Activated CD8-positive, alpha-beta T cell treated with anti-CD3 and anti-CD28 coated beads for 36 hours (primary cell): ENCODE data around the gene PPIL6. TPM values are rescaled to one million over a fixed set of nuclear protein-coding genes. Genes with fewer than 3 reads are reported as not detected.

Source experiments
- ATAC-seq: fragments of 200-7000 bp; cut with Tn5 transposase; one replicate; pipeline ENCODE4 v1.10.0; 2021; ENCODE audit warnings: mild to moderate bottlenecking, moderate library complexity
- CTCF ChIA-PET: fragments of 350-600 bp; sonication (Branson Sonifier 250); formaldehyde crosslinking; loops from one replicate; lab custom pipeline; 2021; ENCODE audit warnings: antibody characterized with exemption; lab: Charles Lee
- POLR2A ChIA-PET: fragments of 350-600 bp; sonication (Branson Sonifier 250); formaldehyde crosslinking; loops from one replicate; lab custom pipeline; 2021; ENCODE audit warnings: antibody characterized with exemption; lab: Charles Lee
- DNase-seq: peaks from one replicate; pipeline ENCODE4 v3.0.0-alpha.2; 2020
- H3K27ac Mint-ChIP-seq: one replicate; pipeline ENCODE4 v1.8.0; 2021; ENCODE audit warnings: mild to moderate bottlenecking, mixed read lengths
- H3K27me3 Mint-ChIP-seq: one replicate; pipeline ENCODE4 v1.8.0; 2021; ENCODE audit warnings: mixed read lengths
- H3K36me3 Mint-ChIP-seq: one replicate; pipeline ENCODE4 v1.8.0; 2021; ENCODE audit warnings: low read depth, mixed read lengths
- H3K4me1 Mint-ChIP-seq: one replicate; pipeline ENCODE4 v1.8.0; 2021; ENCODE audit warnings: low read depth, mixed read lengths
- H3K4me3 Mint-ChIP-seq: one replicate; pipeline ENCODE4 v1.8.0; 2021; ENCODE audit warnings: mild to moderate bottlenecking, moderate library complexity, mixed read lengths
- H3K9me3 Mint-ChIP-seq: one replicate; pipeline ENCODE4 v1.8.0; 2021; ENCODE audit warnings: mixed read lengths
- CTCF ChIP-seq: fragments of 200-600 bp; IDR thresholded peaks from one replicate; pipeline ENCODE4 v1.8.0; 2022; ENCODE audit warnings: antibody characterized with exemption, mild to moderate bottlenecking
- intact Hi-C: fragments of 100-400 bp; cut with micrococcal nuclease; formaldehyde crosslinking; loops from one replicate; pipeline ENCODE4 v1.10.0; 2022
- total RNA-seq, 2 experiments: library from RNA; stranded (reverse); gene quantifications; one replicate each; pipeline ENCODE4 v1.2.3, GENCODE V29; 2021

The PPIL6 gene
- total RNA-seq, 2 experiments from 2014 or later, result 0.27 to 0.38 TPM

DNA sequence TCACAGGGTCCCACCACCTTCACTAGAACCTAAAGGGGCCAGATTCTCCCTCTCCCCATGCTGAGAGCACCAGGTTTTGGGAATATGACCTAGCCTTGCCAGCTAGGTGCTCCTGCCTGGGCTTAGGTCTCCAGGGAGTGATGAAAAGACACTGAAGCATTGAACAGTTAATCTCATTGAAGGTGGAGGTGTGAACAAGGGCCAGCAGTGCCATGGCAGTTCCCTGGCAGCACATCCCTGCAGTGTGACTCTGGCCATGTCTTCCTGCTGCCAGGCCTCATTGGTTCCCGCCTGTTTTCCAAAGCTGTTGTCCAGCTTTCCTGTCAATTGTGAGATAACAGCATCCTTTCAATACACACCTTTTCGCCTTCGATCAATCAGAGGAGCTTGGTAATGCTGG lies 10.9 kb downstream of the PPIL6 start:
- Mint-ChIP-seq H3K4me1 (peaks cover 5% of the 10 kb centered on the region), H3K27ac (no peak overlapping the region), H3K36me3 (no peaks in the 10 kb centered on the region), H3K27me3 (no peaks in the 10 kb centered on the region), H3K4me3 (no peak overlapping the region), H3K9me3 (no peaks in the 10 kb centered on the region)
- no peak for TF ChIP-seq CTCF
- ChIA-PET POLR2A (no interaction called here), CTCF (interaction anchor here (0.7 kb wide), 1 partner anchor 89 kb away, joined by 3 read pairs; no protein-coding TSS in a partner anchor)
- intact Hi-C loops, result no loop called here
- DNase-seq (no peak), ATAC-seq (no peak)

DNA sequence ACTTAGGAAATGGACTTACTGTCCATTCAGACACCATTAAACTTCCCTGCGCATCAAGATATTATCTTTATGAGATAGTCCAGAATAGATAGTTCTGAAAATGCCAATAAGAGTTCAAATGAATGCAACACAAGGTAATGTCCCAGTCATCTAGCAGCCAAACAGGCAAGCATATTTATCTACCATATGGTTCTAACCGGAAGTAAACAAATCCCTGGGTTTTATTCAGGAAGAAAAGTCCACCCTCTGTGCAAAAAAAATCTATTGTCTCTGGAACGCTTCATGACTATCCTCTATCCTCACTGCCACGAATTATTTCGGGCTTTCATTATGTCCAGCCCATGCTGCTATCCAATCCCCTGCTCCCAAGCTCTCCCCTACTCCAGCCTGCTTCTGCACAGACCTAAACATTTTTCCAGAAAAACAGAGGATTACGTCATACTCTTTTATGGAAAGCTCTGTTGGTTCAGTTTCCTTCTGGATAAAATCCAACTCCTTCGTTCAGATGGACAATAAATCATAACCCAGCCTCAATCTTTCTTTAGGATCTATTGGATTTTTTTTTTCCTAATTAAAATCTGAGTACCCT lies 11.4 kb downstream of the PPIL6 start:
- DNase-seq, result no peak
- intact Hi-C loops, result no loop called here
- Mint-ChIP-seq H3K27ac (no peak overlapping the region), H3K9me3 (no peaks in the 10 kb centered on the region), H3K4me3 (no peak overlapping the region), H3K4me1 (peaks cover 5% of the 10 kb centered on the region), H3K36me3 (no peaks in the 10 kb centered on the region), H3K27me3 (no peaks in the 10 kb centered on the region)
- ATAC-seq, result no peak
- TF ChIP-seq CTCF, result no peak
- ChIA-PET POLR2A (interaction anchor here (1.5 kb wide), 1 partner anchor 12 kb away, joined by 3 read pairs; the partner anchor contains the start of gene SMPD2), CTCF (interaction anchor here (0.7 kb wide), 1 partner anchor 89 kb away, joined by 3 read pairs; no protein-coding TSS in a partner anchor)

- DNase-seq (no peak), ATAC-seq (no peak)
- ChIA-PET CTCF (no interaction called here), POLR2A (interaction anchor here (0.6 kb wide), 1 partner anchor 1158 kb away, joined by 3 read pairs; no protein-coding TSS in a partner anchor)
- H3K27me3 Mint-ChIP-seq, result no peaks in the 10 kb centered on the region
- intact Hi-C loops, result no loop called here
- no peak overlapping the region for H3K4me3 Mint-ChIP-seq
- peaks cover 5% of the 10 kb centered on the region for H3K4me1 Mint-ChIP-seq
- H3K36me3 Mint-ChIP-seq, result no peaks in the 10 kb centered on the region
- no peak for TF ChIP-seq CTCF
- no peak overlapping the region for H3K27ac Mint-ChIP-seq
- H3K9me3 Mint-ChIP-seq, result no peaks in the 10 kb centered on the region
Measured at GRCh38 chr6:109424946-109425345, 15.5 kb downstream of the PPIL6 start.

GRCh38 chr6:109421184-109421583 lies 19.2 kb downstream of the PPIL6 start:
- Mint-ChIP-seq H3K36me3 (no peaks in the 10 kb centered on the region), H3K27me3 (no peaks in the 10 kb centered on the region), H3K4me1 (peaks cover 4% of the 10 kb centered on the region), H3K4me3 (no peak overlapping the region), H3K27ac (no peak overlapping the region), H3K9me3 (no peaks in the 10 kb centered on the region)
- POLR2A ChIA-PET, result interaction anchor here (0.6 kb wide), 1 partner anchor 615 kb away, joined by 3 read pairs; no protein-coding TSS in a partner anchor
- no peak for DNase-seq
- no peak for TF ChIP-seq CTCF
- CTCF ChIA-PET, result interaction anchor here (1.3 kb wide), 1 partner anchor 234 kb away, joined by 3 read pairs; no protein-coding TSS in a partner anchor
- no peak for ATAC-seq
- intact Hi-C loops, result no loop called here

GRCh38 chr6:109420751-109421150 lies 19.7 kb downstream of the PPIL6 start:
- POLR2A ChIA-PET, result interaction anchor here (0.6 kb wide), 1 partner anchor 615 kb away, joined by 3 read pairs; no protein-coding TSS in a partner anchor
- Mint-ChIP-seq H3K36me3 (no peaks in the 10 kb centered on the region), H3K9me3 (no peaks in the 10 kb centered on the region), H3K4me1 (peaks cover under 1% of the 10 kb centered on the region), H3K4me3 (no peak overlapping the region), H3K27ac (no peak overlapping the region), H3K27me3 (no peaks in the 10 kb centered on the region)
- DNase-seq, result no peak
- CTCF ChIA-PET, result no interaction called here
- TF ChIP-seq CTCF, result no peak
- no peak for ATAC-seq
- intact Hi-C loops, result no loop called here
